B cell (primary cell): ENCODE data around the gene ZBTB11.

ENCODE experiments used
- CTCF ChIP-seq: fragments of 200-600 bp; IDR thresholded peaks from one replicate; pipeline ENCODE4 v1.8.0; 2022; ENCODE audit warnings: antibody characterized with exemption, mild to moderate bottlenecking
- EZH2 ChIP-seq: IDR thresholded peaks from 2 replicates; pipeline ENCODE4 v1.6.1; 2012; ENCODE audit warnings: borderline replicate concordance, low read depth, mild to moderate bottlenecking, moderate library complexity, low read length; ENCODE audit not compliant: insufficient read depth, poor library complexity, severe bottlenecking

GRCh38 chr3:101619734-101620133, 57.2 kb downstream of the ZBTB11 start:
- TF ChIP-seq CTCF (no peak), EZH2 (no peak)
